Mesangial cell (primary cell): ENCODE results near the gene CCNE1. TPM values are rescaled to one million over a fixed set of nuclear protein-coding genes. Genes with fewer than 3 reads are reported as not detected.

ENCODE experiments used
- total RNA-seq: library from RNA; depleted of rRNA; stranded (reverse); fragments of >200 nt; gene quantifications from 2 replicates; pipeline ENCODE4 v1.2.3, GENCODE V29; 2015

Gene CCNE1
- 3.9 and 9.5 TPM in 2 replicates for total RNA-seq

GRCh38 chr19:29811125-29812079 is at the start of gene CCNE1:
TSS of gene CCNE1 (plus strand) at chr19:29811991. CDS start at chr19:29812556, 565 bp downstream.

Other genes starting within 250 kb of the CCNE1 start
- 75.3 and 76.9 TPM in 2 replicates for gene POP4, start 205.7 kb upstream of the CCNE1 start, total RNA-seq
- gene PLEKHF1, start 146.5 kb upstream of the CCNE1 start, total RNA-seq, result 10.4 and 20.9 TPM in 2 replicates
- gene C19orf12, start 96.7 kb upstream of the CCNE1 start, total RNA-seq, result 27.7 and 30.6 TPM in 2 replicates
- gene URI1, start 130.2 kb downstream of the CCNE1 start, total RNA-seq, result 15.8 and 18.1 TPM in 2 replicates